ENCODE results near the gene SORL1. TPM values are rescaled to one million over a fixed set of nuclear protein-coding genes. Genes with fewer than 3 reads are reported as not detected.

SORL1 gene
- total and polyA plus RNA-seq, 2 of the 13 experiments (the other 11 are each of a cell fraction or from before 2014, with no cell fraction given): 21.3 to 148 TPM

DNA sequence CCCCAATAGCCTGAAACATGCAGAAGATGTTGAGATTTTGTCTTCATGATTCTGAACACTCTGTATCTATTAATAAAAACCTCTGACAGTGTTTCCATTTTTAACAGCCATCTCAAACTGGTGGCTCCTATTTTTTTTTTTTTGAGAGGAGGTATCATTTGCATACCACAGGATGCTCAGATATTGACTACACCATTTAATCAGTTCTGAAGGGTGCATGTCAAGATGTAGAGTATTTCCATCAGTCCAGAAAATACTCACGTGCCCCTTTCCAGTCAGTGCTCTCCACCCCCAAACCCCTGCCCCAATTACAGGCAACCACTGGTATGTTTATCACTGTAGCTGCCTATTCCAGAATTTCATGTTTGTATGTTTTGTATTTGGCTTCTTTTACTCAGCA is 85.9 kb downstream of the SORL1 start (continued):
- TF ChIP-seq PATZ1 (CRISPR knock-in tag; IDR thresholded peaks at IDR 0.05) (no peak), HIVEP1 (CRISPR knock-in tag; IDR thresholded peaks at IDR 0.05) (no peak), MYNN (CRISPR knock-in tag; IDR thresholded peaks at IDR 0.05; ENCODE audit: low read depth) (no peak), SAP130 (CRISPR knock-in tag; IDR thresholded peaks at IDR 0.05; ENCODE audit: low read depth) (no peak), TGIF2 (CRISPR knock-in tag; IDR thresholded peaks at IDR 0.05) (no peak)
- TF ChIP-seq, protein P1, sequence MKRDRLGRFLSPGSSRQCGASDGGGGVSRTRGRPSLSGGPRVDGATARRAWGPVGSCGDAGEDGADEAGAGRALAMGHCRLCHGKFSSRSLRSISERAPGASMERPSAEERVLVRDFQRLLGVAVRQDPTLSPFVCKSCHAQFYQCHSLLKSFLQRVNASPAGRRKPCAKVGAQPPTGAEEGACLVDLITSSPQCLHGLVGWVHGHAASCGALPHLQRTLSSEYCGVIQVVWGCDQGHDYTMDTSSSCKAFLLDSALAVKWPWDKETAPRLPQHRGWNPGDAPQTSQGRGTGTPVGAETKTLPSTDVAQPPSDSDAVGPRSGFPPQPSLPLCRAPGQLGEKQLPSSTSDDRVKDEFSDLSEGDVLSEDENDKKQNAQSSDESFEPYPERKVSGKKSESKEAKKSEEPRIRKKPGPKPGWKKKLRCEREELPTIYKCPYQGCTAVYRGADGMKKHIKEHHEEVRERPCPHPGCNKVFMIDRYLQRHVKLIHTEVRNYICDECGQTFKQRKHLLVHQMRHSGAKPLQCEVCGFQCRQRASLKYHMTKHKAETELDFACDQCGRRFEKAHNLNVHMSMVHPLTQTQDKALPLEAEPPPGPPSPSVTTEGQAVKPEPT (CRISPR knock-in tag; IDR thresholded peaks at IDR 0.05; ENCODE audit: low read depth): no peak
- TF ChIP-seq, protein P2, sequence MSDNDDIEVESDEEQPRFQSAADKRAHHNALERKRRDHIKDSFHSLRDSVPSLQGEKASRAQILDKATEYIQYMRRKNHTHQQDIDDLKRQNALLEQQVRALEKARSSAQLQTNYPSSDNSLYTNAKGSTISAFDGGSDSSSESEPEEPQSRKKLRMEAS (IDR thresholded peaks at IDR 0.05): no peak
- TF ChIP-seq, protein P3, sequence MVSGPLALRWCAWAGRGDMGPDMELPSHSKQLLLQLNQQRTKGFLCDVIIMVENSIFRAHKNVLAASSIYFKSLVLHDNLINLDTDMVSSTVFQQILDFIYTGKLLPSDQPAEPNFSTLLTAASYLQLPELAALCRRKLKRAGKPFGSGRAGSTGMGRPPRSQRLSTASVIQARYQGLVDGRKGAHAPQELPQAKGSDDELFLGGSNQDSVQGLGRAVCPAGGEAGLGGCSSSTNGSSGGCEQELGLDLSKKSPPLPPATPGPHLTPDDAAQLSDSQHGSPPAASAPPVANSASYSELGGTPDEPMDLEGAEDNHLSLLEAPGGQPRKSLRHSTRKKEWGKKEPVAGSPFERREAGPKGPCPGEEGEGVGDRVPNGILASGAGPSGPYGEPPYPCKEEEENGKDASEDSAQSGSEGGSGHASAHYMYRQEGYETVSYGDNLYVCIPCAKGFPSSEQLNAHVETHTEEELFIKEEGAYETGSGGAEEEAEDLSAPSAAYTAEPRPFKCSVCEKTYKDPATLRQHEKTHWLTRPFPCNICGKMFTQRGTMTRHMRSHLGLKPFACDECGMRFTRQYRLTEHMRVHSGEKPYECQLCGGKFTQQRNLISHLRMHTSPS (CRISPR knock-in tag; IDR thresholded peaks at IDR 0.05; ENCODE audit: low read depth): no peak

Measured in HepG2 (cell line).